PC-3 (cell line): Measurements from ENCODE around the gene CCDC83.

Experiments
- CTCF ChIP-seq: fragments of 300-600 bp; sonication (generic); conservative IDR thresholded peaks from 2 replicates; pipeline ENCODE4 v1.5.1; 2017; ENCODE audit warnings: antibody characterized with exemption, low read depth, mild to moderate bottlenecking, low read length
- EZH2 ChIP-seq: fragments of 300-600 bp; sonication (generic); IDR thresholded peaks from one replicate; pipeline ENCODE4 v1.6.1; 2017; ENCODE audit warnings: antibody characterized with exemption, mild to moderate bottlenecking, low read length; ENCODE audit not compliant: unreplicated experiment
- EZH2phosphoT487 ChIP-seq: fragments of 300-600 bp; sonication (generic); IDR thresholded peaks from 2 replicates; pipeline ENCODE4 v1.6.1; 2018; ENCODE audit warnings: mild to moderate bottlenecking, antibody characterized with exemption, low read length, borderline replicate concordance

GRCh38 chr11:85815186-85815931 is 39.8 kb upstream of the CCDC83 start:
- TF ChIP-seq CTCF: no peak
- TF ChIP-seq EZH2: no peak
- TF ChIP-seq EZH2phosphoT487: no peak
